GM21423 (cell line): Measurements from ENCODE around the gene ZNF319.

Experiments
- ATAC-seq: cut with Tn5 transposase; IDR thresholded peaks from one replicate; pipeline ENCODE4 v1.9.1; 2021; ENCODE audit warnings: mild to moderate bottlenecking, moderate library complexity; ENCODE audit not compliant: unreplicated experiment

The ZNF319 gene

GRCh38 chr16:57998992-57999365 is 1.5 kb downstream of the ZNF319 start:
- no peak for ATAC-seq

GRCh38 chr16:57998486-57998885 is 2.0 kb downstream of the ZNF319 start:
- no peak for ATAC-seq

GRCh38 chr16:57997528-57998265 is 2.8 kb downstream of the ZNF319 start:
- no peak for ATAC-seq

- ATAC-seq, result no peak
Observed at GRCh38 chr16:57997176-57997527, 3.3 kb downstream of the ZNF319 start.

GRCh38 chr16:57996406-57997175 is 3.9 kb downstream of the ZNF319 start:
- no peak for ATAC-seq

GRCh38 chr16:57995721-57996405 is 4.6 kb downstream of the ZNF319 start:
- no peak for ATAC-seq

GRCh38 chr16:57994778-57995177 is 5.7 kb downstream of the ZNF319 start:
- no peak for ATAC-seq

GRCh38 chr16:57994361-57994760 is 6.1 kb downstream of the ZNF319 start:
- ATAC-seq, result no peak

GRCh38 chr16:57993897-57994296 is 6.6 kb downstream of the ZNF319 start:
- no peak for ATAC-seq

GRCh38 chr16:57993438-57993837 is 7.0 kb downstream of the ZNF319 start:
- no peak for ATAC-seq

- no peak for ATAC-seq
Observed at GRCh38 chr16:57992084-57992483, 8.4 kb downstream of the ZNF319 start.

GRCh38 chr16:57991551-57992059 is 8.9 kb downstream of the ZNF319 start:
- no peak for ATAC-seq

- ATAC-seq, result no peak
Observed at GRCh38 chr16:57988929-57989328, 11.5 kb downstream of the ZNF319 start.

GRCh38 chr16:57987441-57988177 is 12.9 kb downstream of the ZNF319 start:
- no peak for ATAC-seq

GRCh38 chr16:57986196-57986595 is 14.3 kb downstream of the ZNF319 start:
- no peak for ATAC-seq

GRCh38 chr16:57985204-57986181 is 15.0 kb downstream of the ZNF319 start:
- ATAC-seq, result peak; percentile 9

GRCh38 chr16:57984443-57985203 is 15.8 kb downstream of the ZNF319 start:
- peak; percentile 84 for ATAC-seq

GRCh38 chr16:57982385-57982784 is 18.1 kb downstream of the ZNF319 start:
- ATAC-seq, result no peak

GRCh38 chr16:57981636-57982035 is 18.8 kb downstream of the ZNF319 start:
- no peak for ATAC-seq
